Gastroesophageal sphincter (tissue), 3 donors: ENCODE measurements around the gene CD83.

Source experiments
- CTCF ChIP-seq, 4 experiments: fragments of 200-600 bp in 2 of 4; fragments of 450-650 bp in 2 of 4; sonication (generic) in 1 of 4; IDR thresholded peaks; one replicate each; pipeline ENCODE4 v1.5.1; 2017 to 2019; ENCODE audit warnings: antibody characterized with exemption in 4 of 4, mild to moderate bottlenecking in 2 of 4, moderate library complexity in 2 of 4
- EP300 ChIP-seq: sonication (generic); formaldehyde crosslinking; IDR thresholded peaks from one replicate; pipeline ENCODE4 v1.6.1; 2017; ENCODE audit warnings: antibody characterized with exemption, mild to moderate bottlenecking
- POLR2A ChIP-seq, 2 donors: fragments of 450-650 bp; IDR thresholded peaks; one replicate each; pipeline ENCODE4 v1.6.1; 2017; ENCODE audit warnings: antibody characterized with exemption in 2 of 2, mild to moderate bottlenecking in 2 of 2, moderate library complexity in 1 of 2
- POLR2AphosphoS5 ChIP-seq: sonication (generic); formaldehyde crosslinking; IDR thresholded peaks from one replicate; pipeline ENCODE4 v1.6.1; 2017; ENCODE audit warnings: antibody characterized with exemption

- TF ChIP-seq POLR2AphosphoS5 (no peak), CTCF (IDR thresholded peaks at IDR 0.05) (no peak), POLR2A (IDR thresholded peaks at IDR 0.05) (no peak), EP300 (no peak)
These were observed 3.0 kb downstream of the CD83 start for GRCh38 chr6:14120546-14120945.
